ENCODE measurements around the gene TNIP1.

Gene TNIP1

DNA sequence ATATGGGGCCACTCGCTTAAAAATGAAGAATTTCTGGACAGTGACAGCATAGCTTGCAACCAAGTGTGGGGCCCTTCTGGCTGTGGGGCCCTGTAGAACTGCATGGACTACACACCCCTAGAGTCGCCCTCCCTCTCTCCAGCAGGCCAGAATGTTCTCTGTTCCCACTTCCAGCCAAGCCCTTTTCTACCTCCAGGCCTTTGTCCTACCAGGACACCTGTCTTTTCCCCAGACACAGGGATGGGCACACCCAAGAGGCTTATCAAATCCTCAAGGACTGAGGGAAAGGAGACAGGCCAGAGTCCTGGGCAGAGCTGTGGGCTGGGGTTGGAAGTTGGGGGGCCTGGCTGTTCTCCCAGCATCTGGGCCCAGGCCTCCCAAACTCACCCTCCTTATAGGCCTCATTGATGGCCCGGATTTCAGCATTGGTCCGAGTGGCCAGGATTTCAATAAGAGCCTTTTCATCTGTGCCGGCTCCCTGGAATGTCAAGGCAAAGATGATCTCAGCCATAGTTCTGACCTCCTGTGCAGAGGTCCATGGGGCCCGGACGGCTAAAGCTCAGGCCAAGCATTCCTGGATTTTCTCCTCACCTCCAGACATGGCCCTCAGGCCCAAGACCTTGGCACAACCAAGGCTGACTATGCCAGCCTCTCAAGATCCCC lies 38.2 kb upstream of the TNIP1 start:
- H3K36me3 ChIP-seq (ENCODE audit: control insufficient read depth, insufficient read depth, low read length), result peaks cover 34% of the 10 kb centered on the region
- H3K4me1 ChIP-seq (ENCODE audit: control insufficient read depth, insufficient read depth, low read length), result no peaks in the 10 kb centered on the region
- H3K4me3 ChIP-seq (ENCODE audit: low read depth, low read length), result no peak overlapping the region
- no peaks in the 10 kb centered on the region for H3K27me3 ChIP-seq (ENCODE audit: control insufficient read depth, insufficient read depth, low read length)
- H3K9ac ChIP-seq (ENCODE audit: low read depth, low read length), result no peak overlapping the region
- no peaks in the 10 kb centered on the region for H3K9me3 ChIP-seq (ENCODE audit: control insufficient read depth, insufficient read depth, low read length)

DNA sequence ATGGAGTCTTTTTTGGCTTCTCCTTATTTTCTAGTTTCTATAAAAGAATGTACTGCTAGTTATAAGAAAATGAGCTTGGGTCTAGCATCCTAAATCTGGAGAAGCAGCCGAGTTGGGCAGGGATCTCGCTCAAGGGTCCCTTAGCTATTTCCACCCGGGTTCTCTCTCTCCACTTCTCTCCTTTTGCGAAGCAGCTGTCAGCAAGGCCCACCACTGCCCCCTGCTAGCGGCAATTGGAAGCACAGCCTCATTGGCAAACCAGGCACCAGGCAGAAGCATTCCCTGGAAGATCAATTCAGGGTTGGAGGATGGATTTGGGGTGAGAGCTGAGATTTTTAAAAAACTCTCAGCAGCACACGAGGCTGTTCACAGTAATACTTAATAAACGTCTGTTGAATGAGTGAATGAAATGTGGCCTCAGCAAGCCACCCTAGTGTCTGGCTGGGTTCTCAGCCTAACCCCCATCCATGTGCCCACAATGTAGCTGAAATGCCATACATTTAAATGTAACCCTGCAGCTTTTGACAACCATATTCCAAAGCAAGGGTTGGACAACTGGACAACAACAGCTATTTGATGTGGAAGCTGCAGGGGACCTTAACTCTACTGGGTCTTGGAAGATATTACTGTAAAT lies 34.6 kb upstream of the TNIP1 start:
- Histone ChIP-seq H3K27me3 (ENCODE audit: control insufficient read depth, insufficient read depth, low read length) (no peaks in the 10 kb centered on the region), H3K4me1 (ENCODE audit: control insufficient read depth, insufficient read depth, low read length) (no peaks in the 10 kb centered on the region), H3K9me3 (ENCODE audit: control insufficient read depth, insufficient read depth, low read length) (no peaks in the 10 kb centered on the region), H3K4me3 (ENCODE audit: low read depth, low read length) (no peak overlapping the region), H3K36me3 (ENCODE audit: control insufficient read depth, insufficient read depth, low read length) (peaks cover 11% of the 10 kb centered on the region), H3K9ac (ENCODE audit: low read depth, low read length) (no peak overlapping the region)

DNA sequence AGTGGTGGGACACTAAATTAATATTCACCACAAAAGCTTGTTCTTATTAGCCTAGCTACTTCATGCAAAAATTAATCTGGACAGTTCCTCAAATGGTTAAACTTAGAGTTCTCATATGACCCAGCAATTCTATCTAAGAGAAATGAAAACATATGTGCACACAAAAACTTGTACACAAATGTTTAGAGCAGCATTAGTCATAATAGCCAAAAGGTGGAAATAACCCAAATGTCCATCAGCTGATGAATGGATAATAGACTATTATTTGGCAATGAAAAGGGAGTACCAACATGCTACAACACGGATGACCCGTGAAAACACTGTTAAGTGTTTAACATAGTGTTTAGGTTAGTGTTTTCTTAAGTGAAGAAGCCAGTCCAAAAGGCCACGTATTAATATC lies 32.8 kb upstream of the TNIP1 start:
- peaks cover 16% of the 10 kb centered on the region for H3K36me3 ChIP-seq (ENCODE audit: control insufficient read depth, insufficient read depth, low read length)
- no peak overlapping the region for H3K4me3 ChIP-seq (ENCODE audit: low read depth, low read length)
- H3K27me3 ChIP-seq (ENCODE audit: control insufficient read depth, insufficient read depth, low read length), result no peaks in the 10 kb centered on the region
- no peak overlapping the region for H3K9ac ChIP-seq (ENCODE audit: low read depth, low read length)
- no peaks in the 10 kb centered on the region for H3K4me1 ChIP-seq (ENCODE audit: control insufficient read depth, insufficient read depth, low read length)
- H3K9me3 ChIP-seq (ENCODE audit: control insufficient read depth, insufficient read depth, low read length), result no peaks in the 10 kb centered on the region

DNA sequence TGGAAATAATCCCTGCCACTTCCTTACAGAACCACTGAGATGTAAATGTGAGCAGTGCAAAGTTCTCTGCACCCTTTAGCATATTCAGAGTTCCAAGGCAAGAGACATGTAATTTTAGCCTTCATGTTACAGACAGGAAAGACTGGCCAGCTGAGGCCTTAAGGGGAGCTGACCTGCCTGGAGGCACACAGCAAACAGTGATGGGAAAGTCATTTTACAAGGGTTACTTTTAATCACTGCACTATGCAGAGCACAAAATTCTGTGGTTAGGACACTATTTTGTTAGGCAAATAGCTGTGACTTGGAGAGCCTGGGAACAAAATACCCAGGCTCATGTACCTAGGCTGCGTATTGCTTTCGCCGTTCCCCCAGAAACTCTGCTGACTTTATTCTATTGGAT lies 30.2 kb upstream of the TNIP1 start:
- Histone ChIP-seq H3K9ac (ENCODE audit: low read depth, low read length) (no peak overlapping the region), H3K27me3 (ENCODE audit: control insufficient read depth, insufficient read depth, low read length) (no peaks in the 10 kb centered on the region), H3K36me3 (ENCODE audit: control insufficient read depth, insufficient read depth, low read length) (peaks cover 11% of the 10 kb centered on the region)

DNA sequence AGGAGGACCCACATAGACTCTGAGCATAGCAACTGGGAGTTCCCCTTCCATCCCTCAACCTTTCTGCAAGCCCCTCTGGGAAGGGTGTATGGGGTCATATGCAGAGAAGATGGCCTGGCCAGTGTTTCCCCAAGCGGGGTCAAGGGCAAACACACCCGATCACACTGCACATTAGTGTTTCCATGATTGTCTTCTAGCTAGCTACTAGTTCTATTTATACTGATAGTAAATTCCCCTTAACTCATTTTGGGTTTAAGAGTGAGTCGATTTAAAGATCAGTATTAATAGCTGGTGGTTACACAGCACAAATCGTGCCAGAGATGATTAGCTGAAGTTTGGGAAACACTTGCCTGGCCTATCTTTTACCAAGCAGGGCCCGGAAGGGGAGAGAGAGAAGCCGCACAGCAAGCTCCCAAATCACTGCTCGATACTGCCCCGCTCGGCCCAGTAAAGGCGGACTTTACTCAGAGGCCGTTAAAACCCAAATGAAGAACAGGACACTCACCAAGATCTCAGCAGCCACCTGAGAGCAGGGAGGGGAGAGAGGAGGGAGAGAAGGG lies 29.4 kb upstream of the TNIP1 start:
- H3K27me3 ChIP-seq (ENCODE audit: control insufficient read depth, insufficient read depth, low read length), result no peaks in the 10 kb centered on the region
- H3K9ac ChIP-seq (ENCODE audit: low read depth, low read length), result no peak overlapping the region
- no peak overlapping the region for H3K4me3 ChIP-seq (ENCODE audit: low read depth, low read length)
- no peaks in the 10 kb centered on the region for H3K4me1 ChIP-seq (ENCODE audit: control insufficient read depth, insufficient read depth, low read length)
- H3K36me3 ChIP-seq (ENCODE audit: control insufficient read depth, insufficient read depth, low read length), result peaks cover 12% of the 10 kb centered on the region
- H3K9me3 ChIP-seq (ENCODE audit: control insufficient read depth, insufficient read depth, low read length), result no peaks in the 10 kb centered on the region

More for the DNA sequence above, 30.2 kb upstream of the TNIP1 start:
- Histone ChIP-seq H3K9me3 (ENCODE audit: control insufficient read depth, insufficient read depth, low read length) (no peaks in the 10 kb centered on the region), H3K4me3 (ENCODE audit: low read depth, low read length) (no peak overlapping the region), H3K4me1 (ENCODE audit: control insufficient read depth, insufficient read depth, low read length) (no peaks in the 10 kb centered on the region)

DNA sequence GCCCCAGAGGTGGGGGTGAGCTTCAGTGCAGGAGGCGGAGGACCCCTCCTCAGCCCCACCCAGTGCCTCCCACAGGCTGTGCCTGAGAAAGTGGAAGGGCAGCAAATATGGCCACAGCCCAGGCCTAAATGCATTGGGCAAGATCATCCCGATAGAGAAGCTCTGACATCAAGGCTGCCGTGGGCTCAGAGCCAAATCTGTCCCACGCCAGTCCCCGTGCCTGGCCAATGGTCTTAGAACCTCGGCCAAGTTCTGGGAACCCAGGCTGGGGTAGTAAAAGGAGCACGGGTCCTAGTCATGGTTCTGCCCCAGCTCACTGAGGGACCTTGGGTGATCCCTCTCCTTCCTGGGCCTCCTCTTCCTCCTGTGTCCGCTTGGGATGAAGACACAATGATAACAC lies 27.7 kb upstream of the TNIP1 start:
- no peaks in the 10 kb centered on the region for H3K27me3 ChIP-seq (ENCODE audit: control insufficient read depth, insufficient read depth, low read length)
- no peaks in the 10 kb centered on the region for H3K4me1 ChIP-seq (ENCODE audit: control insufficient read depth, insufficient read depth, low read length)
- peaks cover 21% of the 10 kb centered on the region for H3K36me3 ChIP-seq (ENCODE audit: control insufficient read depth, insufficient read depth, low read length)
- no peak overlapping the region for H3K9ac ChIP-seq (ENCODE audit: low read depth, low read length)
- H3K9me3 ChIP-seq (ENCODE audit: control insufficient read depth, insufficient read depth, low read length), result no peaks in the 10 kb centered on the region
- H3K4me3 ChIP-seq (ENCODE audit: low read depth, low read length), result no peak overlapping the region

DNA sequence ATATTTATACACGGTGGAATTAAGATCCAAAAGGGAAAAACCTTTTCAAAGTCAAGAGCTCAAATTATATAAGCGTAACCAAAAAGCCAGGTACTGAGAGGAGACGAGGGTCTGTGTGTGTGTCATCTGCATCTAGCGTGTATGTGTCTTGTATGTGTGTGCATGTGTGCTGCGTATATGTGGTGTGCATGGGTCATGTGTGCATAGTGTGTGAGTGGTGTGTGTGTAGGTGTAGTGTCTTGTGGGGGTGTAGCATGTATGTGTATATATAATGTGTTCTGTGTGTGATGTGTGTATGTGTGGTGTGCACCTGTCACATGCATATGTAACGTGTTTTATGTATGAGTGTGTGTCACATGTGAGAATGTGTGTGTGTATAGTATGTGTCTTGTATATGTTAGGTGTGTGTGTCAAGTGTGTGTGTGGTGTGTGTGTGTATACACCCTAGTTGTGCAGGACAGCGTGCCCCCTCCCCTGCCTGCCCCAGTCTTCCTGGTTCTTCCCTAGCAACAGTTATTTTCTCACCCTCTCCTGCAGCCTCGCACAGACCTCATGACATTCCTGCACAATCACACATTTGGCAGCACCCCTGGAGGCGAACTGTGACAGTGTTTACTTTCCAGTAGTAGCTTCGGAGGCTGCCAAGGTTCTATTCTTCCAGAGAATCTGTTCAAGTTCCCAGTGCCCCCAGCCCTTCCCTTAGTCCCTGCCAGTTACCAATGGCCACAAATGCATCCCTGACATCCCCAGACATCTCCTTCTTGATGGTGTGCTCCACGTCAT lies 27.1 kb upstream of the TNIP1 start:
- H3K9me3 ChIP-seq (ENCODE audit: control insufficient read depth, insufficient read depth, low read length), result no peaks in the 10 kb centered on the region
- H3K4me1 ChIP-seq (ENCODE audit: control insufficient read depth, insufficient read depth, low read length), result no peaks in the 10 kb centered on the region
- H3K9ac ChIP-seq (ENCODE audit: low read depth, low read length), result no peak overlapping the region
- no peaks in the 10 kb centered on the region for H3K27me3 ChIP-seq (ENCODE audit: control insufficient read depth, insufficient read depth, low read length)
- no peak overlapping the region for H3K4me3 ChIP-seq (ENCODE audit: low read depth, low read length)
- peaks cover 21% of the 10 kb centered on the region for H3K36me3 ChIP-seq (ENCODE audit: control insufficient read depth, insufficient read depth, low read length)

DNA sequence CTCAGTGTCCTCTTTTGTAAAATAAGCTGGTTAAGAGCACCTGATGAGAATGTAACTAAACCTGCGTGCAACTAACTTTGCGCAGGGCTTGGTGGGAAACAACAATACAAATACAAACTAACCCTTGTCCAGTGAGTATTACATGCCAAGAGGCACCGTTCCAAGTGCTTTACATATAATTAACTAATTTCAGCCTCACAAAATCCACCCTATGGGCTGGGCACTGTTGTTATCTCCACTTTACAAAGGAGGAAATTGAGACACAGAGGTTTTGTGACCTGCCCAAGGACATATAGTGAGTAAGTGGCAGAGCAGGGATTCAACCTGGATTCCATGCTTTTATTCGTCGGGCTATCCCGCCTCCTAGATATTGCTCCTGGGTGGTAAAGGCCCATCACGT lies 26.2 kb upstream of the TNIP1 start:
- no peaks in the 10 kb centered on the region for H3K4me1 ChIP-seq (ENCODE audit: control insufficient read depth, insufficient read depth, low read length)
- H3K36me3 ChIP-seq (ENCODE audit: control insufficient read depth, insufficient read depth, low read length), result peaks cover 21% of the 10 kb centered on the region
- H3K9me3 ChIP-seq (ENCODE audit: control insufficient read depth, insufficient read depth, low read length), result no peaks in the 10 kb centered on the region
- no peak overlapping the region for H3K9ac ChIP-seq (ENCODE audit: low read depth, low read length)
- H3K27me3 ChIP-seq (ENCODE audit: control insufficient read depth, insufficient read depth, low read length), result no peaks in the 10 kb centered on the region
- H3K4me3 ChIP-seq (ENCODE audit: low read depth, low read length), result no peak overlapping the region

DNA sequence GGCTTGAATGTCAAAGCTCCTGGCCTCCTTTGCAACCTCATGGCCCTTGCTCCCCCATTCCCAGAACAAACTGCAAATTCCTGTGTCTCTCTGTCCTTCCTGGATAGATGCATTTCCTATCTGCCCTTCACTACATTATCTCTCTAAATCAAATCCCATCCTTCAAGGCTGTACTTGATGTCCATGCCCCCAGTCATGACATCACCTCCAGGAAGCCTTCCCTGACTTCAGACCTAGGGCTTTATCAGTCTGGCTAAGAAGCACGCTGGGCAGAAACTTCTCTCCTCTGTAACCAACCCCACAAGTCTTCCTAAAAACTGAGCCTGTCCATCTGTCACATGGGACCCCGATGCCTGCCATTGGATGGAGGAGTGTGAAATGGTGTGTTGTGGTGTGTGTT lies 25.7 kb upstream of the TNIP1 start:
- Histone ChIP-seq H3K27me3 (ENCODE audit: control insufficient read depth, insufficient read depth, low read length) (no peaks in the 10 kb centered on the region), H3K9ac (ENCODE audit: low read depth, low read length) (no peak overlapping the region), H3K36me3 (ENCODE audit: control insufficient read depth, insufficient read depth, low read length) (peaks cover 24% of the 10 kb centered on the region)

DNA sequence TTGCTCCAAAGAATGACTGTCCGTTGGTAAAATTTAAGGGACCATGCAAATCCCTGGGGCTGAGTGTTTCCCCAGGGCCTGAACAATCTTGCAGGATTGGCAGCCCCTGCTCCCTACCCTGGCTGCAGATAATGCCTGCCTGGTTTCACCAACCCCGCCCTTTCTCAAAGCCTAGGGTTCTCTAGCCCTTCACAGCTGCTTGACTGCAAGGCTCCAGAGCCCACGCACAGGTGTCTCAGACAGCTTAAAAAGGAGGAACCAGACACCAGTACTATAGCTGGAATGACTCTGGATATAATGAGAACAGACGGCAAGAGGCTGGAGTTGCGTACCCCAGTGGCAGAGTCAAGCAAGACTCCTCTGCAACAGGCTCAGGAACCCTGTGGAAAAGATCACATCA lies 25.2 kb upstream of the TNIP1 start:
- Histone ChIP-seq H3K4me1 (ENCODE audit: control insufficient read depth, insufficient read depth, low read length) (no peaks in the 10 kb centered on the region), H3K9ac (ENCODE audit: low read depth, low read length) (no peak overlapping the region), H3K9me3 (ENCODE audit: control insufficient read depth, insufficient read depth, low read length) (no peaks in the 10 kb centered on the region), H3K36me3 (ENCODE audit: control insufficient read depth, insufficient read depth, low read length) (peaks cover 24% of the 10 kb centered on the region), H3K4me3 (ENCODE audit: low read depth, low read length) (no peak overlapping the region), H3K27me3 (ENCODE audit: control insufficient read depth, insufficient read depth, low read length) (no peaks in the 10 kb centered on the region)

More for the DNA sequence above, 25.7 kb upstream of the TNIP1 start:
- Histone ChIP-seq H3K4me3 (ENCODE audit: low read depth, low read length) (no peak overlapping the region), H3K9me3 (ENCODE audit: control insufficient read depth, insufficient read depth, low read length) (no peaks in the 10 kb centered on the region), H3K4me1 (ENCODE audit: control insufficient read depth, insufficient read depth, low read length) (no peaks in the 10 kb centered on the region)

DNA sequence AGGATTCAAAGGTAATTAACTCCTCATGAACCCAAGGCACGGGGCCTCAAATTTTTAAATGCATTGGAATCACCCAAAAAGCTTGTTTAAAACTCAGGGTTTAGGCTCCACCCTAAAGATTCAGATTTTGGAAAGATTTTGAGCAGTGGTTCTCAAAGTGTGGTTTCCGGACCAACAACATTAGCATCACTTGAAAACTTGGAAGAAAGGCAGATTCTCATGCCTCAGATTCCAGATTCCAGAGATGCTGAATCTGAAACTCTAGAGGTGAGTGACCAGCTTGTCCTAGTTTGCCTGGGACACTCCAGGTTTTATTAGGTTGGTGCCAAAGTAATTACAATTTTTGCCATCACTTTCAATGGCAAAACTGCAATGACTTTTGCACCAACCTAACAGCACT lies 24.7 kb upstream of the TNIP1 start:
- Histone ChIP-seq H3K9me3 (ENCODE audit: control insufficient read depth, insufficient read depth, low read length) (no peaks in the 10 kb centered on the region), H3K36me3 (ENCODE audit: control insufficient read depth, insufficient read depth, low read length) (peaks cover 24% of the 10 kb centered on the region), H3K4me3 (ENCODE audit: low read depth, low read length) (no peak overlapping the region), H3K4me1 (ENCODE audit: control insufficient read depth, insufficient read depth, low read length) (no peaks in the 10 kb centered on the region), H3K9ac (ENCODE audit: low read depth, low read length) (no peak overlapping the region), H3K27me3 (ENCODE audit: control insufficient read depth, insufficient read depth, low read length) (no peaks in the 10 kb centered on the region)

Measured in iPS-15b (cell line).